Neural cell (in vitro differentiated cells): ENCODE data around the gene SLC10A7. TPM values are rescaled to one million over a fixed set of nuclear protein-coding genes. Genes with fewer than 3 reads are reported as not detected.

Experiments used
- H2AFZ ChIP-seq: fragments of 200-600, 300-800 bp; sonication (generic), shearing (Covaris generic); 2 replicates; pipeline ENCODE4 v1.6.0; 2014; ENCODE audit warnings: low read depth, mild to moderate bottlenecking, antibody characterized with exemption, low read length, moderate library complexity
- H3F3A ChIP-seq: fragments of 200-600 bp; shearing (Covaris generic); 2 replicates; pipeline ENCODE4 v1.6.1; 2016; ENCODE audit warnings: mild to moderate bottlenecking, moderate library complexity, mixed read lengths, antibody characterized with exemption, low read length; ENCODE audit not compliant: insufficient read depth, poor library complexity, severe bottlenecking
- H3K27ac ChIP-seq: fragments of 200-600, 300-800 bp; sonication (generic), shearing (Covaris generic); 2 replicates; pipeline ENCODE4 v1.5.1; 2014; ENCODE audit warnings: mild to moderate bottlenecking, low read length, moderate library complexity
- H3K27me3 ChIP-seq: fragments of 300-800, 200-600 bp; sonication (generic), shearing (Covaris generic); 2 replicates; pipeline ENCODE4 v1.6.0; 2014; ENCODE audit warnings: mild to moderate bottlenecking, low read depth, low read length, moderate library complexity; ENCODE audit not compliant: insufficient read depth
- H3K36me3 ChIP-seq: fragments of 300-800, 200-600 bp; sonication (generic), shearing (Covaris generic); 2 replicates; pipeline ENCODE4 v1.5.1; 2014; ENCODE audit warnings: mild to moderate bottlenecking, antibody characterized with exemption, low read length, moderate library complexity; ENCODE audit not compliant: insufficient read depth
- H3K4me2 ChIP-seq: fragments of 300-800, 200-600 bp; sonication (generic), shearing (Covaris generic); 2 replicates; pipeline ENCODE4 v1.6.0; 2014; ENCODE audit warnings: mild to moderate bottlenecking, low read length
- H3K4me3 ChIP-seq: fragments of 300-800, 200-600 bp; sonication (generic), shearing (Covaris generic); 2 replicates; pipeline ENCODE4 v1.5.1; 2014; ENCODE audit warnings: mild to moderate bottlenecking, low read length, moderate library complexity
- H3K79me2 ChIP-seq: fragments of 200-600 bp; shearing (Covaris generic); replicated peaks from 2 replicates; pipeline ENCODE4 v1.6.0; 2014; ENCODE audit warnings: mild to moderate bottlenecking, low read length, moderate library complexity; ENCODE audit not compliant: insufficient read depth
- H3K9ac ChIP-seq: fragments of 300-800, 200-600 bp; sonication (generic), shearing (Covaris generic); 2 replicates; pipeline ENCODE4 v1.6.1; 2016; ENCODE audit warnings: mild to moderate bottlenecking, low read length, mixed read lengths
- H3K9me2 ChIP-seq: fragments of 200-600 bp; shearing (Covaris generic); 2 replicates; pipeline ENCODE4 v1.6.1; 2016; ENCODE audit warnings: mild to moderate bottlenecking, low read length, mixed read lengths; ENCODE audit not compliant: insufficient read depth
- H3K9me3 ChIP-seq: fragments of 200-600, 300-800 bp; sonication (generic), shearing (Covaris generic); 2 replicates; pipeline ENCODE4 v1.6.1; 2016; ENCODE audit warnings: mild to moderate bottlenecking, mixed run types, low read length, moderate library complexity, mixed read lengths
- H4K20me1 ChIP-seq: fragments of 200-600 bp; shearing (Covaris generic); 2 replicates; pipeline ENCODE4 v1.6.1; 2016; ENCODE audit warnings: mild to moderate bottlenecking, mixed run types; ENCODE audit not compliant: insufficient read depth
- EP300 ChIP-seq: fragments of 450-650 bp; conservative IDR thresholded peaks from 2 replicates; pipeline ENCODE4 v1.6.1; 2014; ENCODE audit warnings: antibody characterized with exemption, mild to moderate bottlenecking, moderate library complexity; ENCODE audit not compliant: poor library complexity, severe bottlenecking
- EZH2 ChIP-seq: fragments of 200-600, 300-800 bp; shearing (Covaris generic), sonication (generic); IDR thresholded peaks from 2 replicates; pipeline ENCODE4 v1.6.1; 2014; ENCODE audit warnings: antibody characterized with exemption, low read length, borderline replicate concordance, mild to moderate bottlenecking; ENCODE audit not compliant: insufficient read depth, poor library complexity, severe bottlenecking
- MXI1 ChIP-seq: fragments of 450-650 bp; conservative IDR thresholded peaks from 2 replicates; pipeline ENCODE4 v1.6.1; 2014; ENCODE audit warnings: antibody characterized with exemption, mild to moderate bottlenecking; ENCODE audit not compliant: poor library complexity, severe bottlenecking
- POLR2AphosphoS5 ChIP-seq: IDR thresholded peaks from 2 replicates; pipeline ENCODE4 v1.6.1; 2012
- RAD21 ChIP-seq: fragments of 450-650 bp; conservative IDR thresholded peaks from 2 replicates; pipeline ENCODE4 v1.6.1; 2014; ENCODE audit warnings: antibody characterized with exemption, mild to moderate bottlenecking, moderate library complexity
- SMC3 ChIP-seq: fragments of 450-650 bp; conservative IDR thresholded peaks from 2 replicates; pipeline ENCODE4 v1.6.1; 2014; ENCODE audit warnings: antibody characterized with exemption, mild to moderate bottlenecking, moderate library complexity; ENCODE audit not compliant: poor library complexity
- TAF1 ChIP-seq: IDR thresholded peaks from 2 replicates; pipeline ENCODE4 v1.6.1; 2012; ENCODE audit warnings: low read depth
- polyA plus RNA-seq: library from polyadenylated mRNA; depleted of rRNA; stranded (reverse); fragments of >200 nt; gene quantifications from 2 replicates; pipeline ENCODE4 v1.2.3, GENCODE V29; 2014
- TF ChIP-seq, protein P1 (sequence below): fragments of 450-650 bp; IDR thresholded peaks from 2 replicates; pipeline ENCODE4 v1.5.1; 2014; ENCODE audit warnings: antibody characterized with exemption, mild to moderate bottlenecking, moderate library complexity; ENCODE audit not compliant: poor library complexity, severe bottlenecking
- TF ChIP-seq, protein P2 (sequence below): IDR thresholded peaks from 2 replicates; pipeline ENCODE4 v1.6.1; 2012; ENCODE audit warnings: borderline replicate concordance

SLC10A7 gene
- polyA plus RNA-seq, 1 donor from 2014 or later, result 5.5 TPM

DNA sequence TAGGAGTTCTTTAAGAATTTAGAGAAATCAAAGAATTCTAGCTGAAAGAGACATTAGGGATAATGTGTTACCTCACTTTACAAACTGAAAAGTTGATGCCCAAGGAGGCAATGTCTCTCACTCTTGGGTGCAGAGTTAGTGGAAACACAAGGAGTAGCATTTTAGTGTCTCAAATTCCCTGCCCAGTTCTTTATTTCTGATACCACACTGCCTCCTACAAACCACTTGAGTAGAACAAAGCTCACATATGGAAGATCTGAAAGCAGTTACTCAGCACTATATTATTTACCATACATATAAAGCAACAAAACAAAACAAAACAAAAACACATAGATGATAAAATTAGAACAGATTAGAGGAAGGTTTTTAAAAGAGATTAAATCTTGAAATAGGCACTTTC lies 183.2 kb downstream of the SLC10A7 start:
- Histone ChIP-seq H2AFZ (no peak overlapping the region), H3K9me2 (no peaks in the 10 kb centered on the region), H4K20me1 (no peaks in the 10 kb centered on the region), H3K9ac (no peak overlapping the region), H3F3A (no peaks in the 10 kb centered on the region), H3K4me3 (no peak overlapping the region), H3K79me2 (no peaks in the 10 kb centered on the region), H3K27ac (no peak overlapping the region), H3K27me3 (no peaks in the 10 kb centered on the region), H3K36me3 (no peaks in the 10 kb centered on the region), H3K4me2 (no peak overlapping the region), H3K9me3 (no peaks in the 10 kb centered on the region)
- TF ChIP-seq EZH2 (no peak), EP300 (no peak), TAF1 (no peak), MXI1 (no peak), RAD21 (no peak), SMC3 (no peak)
- TF ChIP-seq, protein P1, sequence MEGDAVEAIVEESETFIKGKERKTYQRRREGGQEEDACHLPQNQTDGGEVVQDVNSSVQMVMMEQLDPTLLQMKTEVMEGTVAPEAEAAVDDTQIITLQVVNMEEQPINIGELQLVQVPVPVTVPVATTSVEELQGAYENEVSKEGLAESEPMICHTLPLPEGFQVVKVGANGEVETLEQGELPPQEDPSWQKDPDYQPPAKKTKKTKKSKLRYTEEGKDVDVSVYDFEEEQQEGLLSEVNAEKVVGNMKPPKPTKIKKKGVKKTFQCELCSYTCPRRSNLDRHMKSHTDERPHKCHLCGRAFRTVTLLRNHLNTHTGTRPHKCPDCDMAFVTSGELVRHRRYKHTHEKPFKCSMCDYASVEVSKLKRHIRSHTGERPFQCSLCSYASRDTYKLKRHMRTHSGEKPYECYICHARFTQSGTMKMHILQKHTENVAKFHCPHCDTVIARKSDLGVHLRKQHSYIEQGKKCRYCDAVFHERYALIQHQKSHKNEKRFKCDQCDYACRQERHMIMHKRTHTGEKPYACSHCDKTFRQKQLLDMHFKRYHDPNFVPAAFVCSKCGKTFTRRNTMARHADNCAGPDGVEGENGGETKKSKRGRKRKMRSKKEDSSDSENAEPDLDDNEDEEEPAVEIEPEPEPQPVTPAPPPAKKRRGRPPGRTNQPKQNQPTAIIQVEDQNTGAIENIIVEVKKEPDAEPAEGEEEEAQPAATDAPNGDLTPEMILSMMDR, result no peak
- TF ChIP-seq, protein P2, sequence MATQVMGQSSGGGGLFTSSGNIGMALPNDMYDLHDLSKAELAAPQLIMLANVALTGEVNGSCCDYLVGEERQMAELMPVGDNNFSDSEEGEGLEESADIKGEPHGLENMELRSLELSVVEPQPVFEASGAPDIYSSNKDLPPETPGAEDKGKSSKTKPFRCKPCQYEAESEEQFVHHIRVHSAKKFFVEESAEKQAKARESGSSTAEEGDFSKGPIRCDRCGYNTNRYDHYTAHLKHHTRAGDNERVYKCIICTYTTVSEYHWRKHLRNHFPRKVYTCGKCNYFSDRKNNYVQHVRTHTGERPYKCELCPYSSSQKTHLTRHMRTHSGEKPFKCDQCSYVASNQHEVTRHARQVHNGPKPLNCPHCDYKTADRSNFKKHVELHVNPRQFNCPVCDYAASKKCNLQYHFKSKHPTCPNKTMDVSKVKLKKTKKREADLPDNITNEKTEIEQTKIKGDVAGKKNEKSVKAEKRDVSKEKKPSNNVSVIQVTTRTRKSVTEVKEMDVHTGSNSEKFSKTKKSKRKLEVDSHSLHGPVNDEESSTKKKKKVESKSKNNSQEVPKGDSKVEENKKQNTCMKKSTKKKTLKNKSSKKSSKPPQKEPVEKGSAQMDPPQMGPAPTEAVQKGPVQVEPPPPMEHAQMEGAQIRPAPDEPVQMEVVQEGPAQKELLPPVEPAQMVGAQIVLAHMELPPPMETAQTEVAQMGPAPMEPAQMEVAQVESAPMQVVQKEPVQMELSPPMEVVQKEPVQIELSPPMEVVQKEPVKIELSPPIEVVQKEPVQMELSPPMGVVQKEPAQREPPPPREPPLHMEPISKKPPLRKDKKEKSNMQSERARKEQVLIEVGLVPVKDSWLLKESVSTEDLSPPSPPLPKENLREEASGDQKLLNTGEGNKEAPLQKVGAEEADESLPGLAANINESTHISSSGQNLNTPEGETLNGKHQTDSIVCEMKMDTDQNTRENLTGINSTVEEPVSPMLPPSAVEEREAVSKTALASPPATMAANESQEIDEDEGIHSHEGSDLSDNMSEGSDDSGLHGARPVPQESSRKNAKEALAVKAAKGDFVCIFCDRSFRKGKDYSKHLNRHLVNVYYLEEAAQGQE, result no peak

DNA sequence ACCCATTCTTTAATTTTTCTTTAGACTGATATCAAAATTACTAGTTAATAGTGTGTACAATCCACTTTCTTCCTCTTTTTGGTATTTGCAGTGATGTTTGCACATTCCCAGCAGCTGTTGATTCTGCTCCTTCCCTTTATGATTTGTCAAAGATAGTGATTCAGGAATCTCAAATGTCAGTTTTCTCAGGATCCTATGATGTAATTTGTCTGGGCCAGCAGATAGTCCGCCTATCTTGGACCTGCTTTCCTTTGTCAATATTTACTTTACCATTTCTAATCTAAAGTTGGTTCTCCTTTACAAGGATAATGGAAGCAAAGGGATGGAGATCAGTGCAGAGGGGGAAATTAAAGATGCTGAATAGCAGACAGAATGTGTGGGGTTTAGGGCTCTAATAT lies 185.3 kb downstream of the SLC10A7 start:
- Histone ChIP-seq H3K9me2 (no peaks in the 10 kb centered on the region), H4K20me1 (no peaks in the 10 kb centered on the region), H3K27ac (no peak overlapping the region), H3K4me2 (no peak overlapping the region), H3K36me3 (no peaks in the 10 kb centered on the region), H3K79me2 (no peaks in the 10 kb centered on the region), H3K9me3 (no peaks in the 10 kb centered on the region), H3K27me3 (no peaks in the 10 kb centered on the region), H3F3A (no peaks in the 10 kb centered on the region), H3K9ac (no peak overlapping the region), H3K4me3 (no peak overlapping the region), H2AFZ (no peak overlapping the region)
- TF ChIP-seq SMC3 (no peak), POLR2AphosphoS5 (no peak), EP300 (no peak), MXI1 (no peak), TAF1 (no peak), EZH2 (no peak), RAD21 (no peak)
- TF ChIP-seq, protein P2, result no peak
- TF ChIP-seq, protein P1, result no peak
